Measurements from ENCODE around the gene GPRIN2.
A peak's percentile ranks its signal among the peaks of the same experiment; 100 is the strongest.
"Not testable (repeated sequence)": the region's sequence is repeated elsewhere in the genome, so short reads cannot be mapped to it uniquely, and the experiment has no call there.

Gene GPRIN2

GRCh38 chr10:46536171-46536570 is 20.3 kb downstream of the GPRIN2 start:
- H3K79me1 ChIP-seq (ENCODE audit: low read depth, low read length), result no peaks in the 10 kb centered on the region
- H2BK15ac ChIP-seq (ENCODE audit: low read length), result peak overlapping the region; percentile 0
- H3K4ac ChIP-seq (ENCODE audit: low read length), result no peak overlapping the region
- H4K8ac ChIP-seq (ENCODE audit: low read depth, low read length), result no peak overlapping the region
- H3K9ac ChIP-seq (ENCODE audit: low read depth, low read length, poor library complexity), result peak overlapping the region; percentile 39
- no peak overlapping the region for H4K91ac ChIP-seq (ENCODE audit: low read depth, low read length, poor library complexity)
- H3K9me3 ChIP-seq (replicated peaks in 1 of 2; ENCODE audit: control insufficient read depth in 2 of 2, insufficient read depth in 1 of 2, low read depth in 1 of 2, low read length in 2 of 2), result no peaks in the 10 kb centered on the region
- H3K36me3 ChIP-seq (replicated peaks in 1 of 2; ENCODE audit: control insufficient read depth in 2 of 2, insufficient read depth in 2 of 2, low read length in 2 of 2), result no peaks in the 10 kb centered on the region
- no peak overlapping the region for H3K4me2 ChIP-seq (ENCODE audit: insufficient read depth, low read length, poor library complexity, severe bottlenecking)
- peaks cover 0 to 6% of the 10 kb centered on the region in 2 donors for H3K4me1 ChIP-seq (ENCODE audit: control insufficient read depth in 2 of 2, insufficient read depth in 1 of 2, low read depth in 1 of 2, low read length in 2 of 2)
- peaks cover 0 to 27% (median 0%) of the 10 kb centered on the region in 3 experiments for H3K27me3 ChIP-seq (ENCODE audit: control insufficient read depth in 3 of 3, insufficient read depth in 3 of 3, low read depth in 1 of 3, low read length in 3 of 3)
- H3K4me3 ChIP-seq (ENCODE audit: low read length in 2 of 2), result no peak overlapping the region
- H2AFZ ChIP-seq (ENCODE audit: low read length), result no peak overlapping the region
- no peak overlapping the region for H3K23ac ChIP-seq (ENCODE audit: low read depth, low read length, poor library complexity)
- no peak overlapping the region for H2BK5ac ChIP-seq (ENCODE audit: low read length)
- H3K18ac ChIP-seq (ENCODE audit: low read length), result no peak overlapping the region
- H2BK12ac ChIP-seq (ENCODE audit: low read length), result no peak overlapping the region
- no peak for DNase-seq (ENCODE audit: low spot score)
- H2AK5ac ChIP-seq (ENCODE audit: low read depth, low read length), result peak overlapping the region; percentile 8
- H3K14ac ChIP-seq (ENCODE audit: low read length), result peak overlapping the region; percentile 2
- no peak overlapping the region for H3K27ac ChIP-seq (replicated peaks; ENCODE audit: low read length)
- no CpG with 5 or more reads among the region's 6 CpGs for WGBS, 2 donors (ENCODE audit: extremely low coverage in 2 of 2, insufficient read length in 2 of 2, insufficient replicate concordance in 1 of 2)
- no peak overlapping the region for H2BK120ac ChIP-seq (ENCODE audit: low read depth, low read length)

DNA sequence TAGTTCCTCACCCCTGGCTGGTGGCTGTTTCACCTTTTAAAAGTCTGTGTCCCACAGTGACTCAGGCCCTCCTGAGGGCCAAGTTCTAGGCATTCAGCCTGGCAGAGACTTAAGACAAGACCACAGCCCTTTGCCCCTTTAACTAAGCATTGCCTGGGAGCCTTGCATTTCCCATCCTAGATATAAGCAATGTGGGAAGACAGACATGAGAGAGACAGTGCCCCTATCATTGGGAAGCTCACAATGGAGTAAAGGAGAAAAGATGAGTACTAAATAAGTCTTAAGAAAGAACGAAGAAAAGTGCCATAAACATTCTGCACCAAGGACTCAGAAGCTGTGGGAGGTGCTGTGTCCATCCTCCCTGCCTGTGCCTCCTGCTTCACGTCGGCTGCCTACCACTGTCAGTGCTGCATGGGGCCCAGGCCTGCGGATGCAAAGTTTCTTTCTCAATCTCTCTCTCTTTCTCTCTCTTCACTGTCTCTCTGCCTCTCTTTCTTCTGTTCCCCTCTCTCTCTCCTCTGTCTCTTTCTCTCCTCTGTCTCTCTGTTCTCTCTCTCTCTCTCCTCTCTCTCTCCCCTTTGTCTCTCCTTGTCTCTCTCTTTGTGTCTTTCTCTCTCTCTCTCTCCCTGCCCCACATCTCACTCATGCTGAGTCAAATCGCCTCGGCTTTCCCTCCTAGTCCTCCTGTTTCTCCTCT is 21.5 kb downstream of the GPRIN2 start:
- no peak overlapping the region for H3K18ac ChIP-seq (ENCODE audit: low read length)
- H2BK120ac ChIP-seq (ENCODE audit: low read depth, low read length), result no peak overlapping the region
- no peak overlapping the region for H2BK12ac ChIP-seq (ENCODE audit: low read length)
- H3K14ac ChIP-seq (ENCODE audit: low read length), result no peak overlapping the region
- DNase-seq (ENCODE audit: low spot score), result no peak
- H2AK5ac ChIP-seq (ENCODE audit: low read depth, low read length), result no peak overlapping the region
- H3K79me1 ChIP-seq (ENCODE audit: low read depth, low read length), result no peaks in the 10 kb centered on the region
- no peak overlapping the region for H3K9ac ChIP-seq (ENCODE audit: low read depth, low read length, poor library complexity)
- H3K27me3 ChIP-seq (ENCODE audit: control insufficient read depth in 3 of 3, insufficient read depth in 3 of 3, low read depth in 1 of 3, low read length in 3 of 3), result peaks cover 0 to 16% (median 0%) of the 10 kb centered on the region in 3 experiments
- no peak overlapping the region for H2BK5ac ChIP-seq (ENCODE audit: low read length)
- no peak overlapping the region for H3K4ac ChIP-seq (ENCODE audit: low read length)
- no peak overlapping the region for H3K4me3 ChIP-seq (ENCODE audit: low read length in 2 of 2)
- WGBS, 2 donors (ENCODE audit: extremely low coverage in 2 of 2, insufficient read length in 2 of 2, insufficient replicate concordance in 1 of 2), result no CpG with 5 or more reads among the region's 6 CpGs
- H2AFZ ChIP-seq (ENCODE audit: low read length), result no peak overlapping the region
- H3K4me2 ChIP-seq (ENCODE audit: insufficient read depth, low read length, poor library complexity, severe bottlenecking), result no peak overlapping the region
- H3K4me1 ChIP-seq (ENCODE audit: control insufficient read depth in 2 of 2, insufficient read depth in 1 of 2, low read depth in 1 of 2, low read length in 2 of 2), result peaks cover 0 to 2% of the 10 kb centered on the region in 2 donors
- no peaks in the 10 kb centered on the region for H3K9me3 ChIP-seq (replicated peaks in 1 of 2; ENCODE audit: control insufficient read depth in 2 of 2, insufficient read depth in 1 of 2, low read depth in 1 of 2, low read length in 2 of 2)
- H3K23ac ChIP-seq (ENCODE audit: low read depth, low read length, poor library complexity), result no peak overlapping the region
- H2BK15ac ChIP-seq (ENCODE audit: low read length), result no peak overlapping the region
- no peak overlapping the region for H4K91ac ChIP-seq (ENCODE audit: low read depth, low read length, poor library complexity)
- H4K8ac ChIP-seq (ENCODE audit: low read depth, low read length), result no peak overlapping the region
- H3K36me3 ChIP-seq (replicated peaks in 1 of 2; ENCODE audit: control insufficient read depth in 2 of 2, insufficient read depth in 2 of 2, low read length in 2 of 2), result no peaks in the 10 kb centered on the region
- H3K27ac ChIP-seq (replicated peaks; ENCODE audit: low read length), result no peak overlapping the region

GRCh38 chr10:46532256-46532655 is 24.2 kb downstream of the GPRIN2 start:
- not testable (repeated sequence) for DNase-seq (ENCODE audit: low spot score); H3K27ac ChIP-seq (replicated peaks; ENCODE audit: low read length); H2BK12ac ChIP-seq (ENCODE audit: low read length); H2AFZ ChIP-seq (ENCODE audit: low read length); H2BK5ac ChIP-seq (ENCODE audit: low read length); H3K27me3 ChIP-seq (ENCODE audit: control insufficient read depth in 3 of 3, insufficient read depth in 3 of 3, low read depth in 1 of 3, low read length in 3 of 3); H2AK5ac ChIP-seq (ENCODE audit: low read depth, low read length); H2BK15ac ChIP-seq (ENCODE audit: low read length); H3K18ac ChIP-seq (ENCODE audit: low read length); H3K36me3 ChIP-seq (replicated peaks in 1 of 2; ENCODE audit: control insufficient read depth in 2 of 2, insufficient read depth in 2 of 2, low read length in 2 of 2); H4K8ac ChIP-seq (ENCODE audit: low read depth, low read length); H4K91ac ChIP-seq (ENCODE audit: low read depth, low read length, poor library complexity); H3K23ac ChIP-seq (ENCODE audit: low read depth, low read length, poor library complexity); H3K4me3 ChIP-seq (ENCODE audit: low read length in 2 of 2); H3K4ac ChIP-seq (ENCODE audit: low read length); H2BK120ac ChIP-seq (ENCODE audit: low read depth, low read length); H3K9me3 ChIP-seq (replicated peaks in 1 of 2; ENCODE audit: control insufficient read depth in 2 of 2, insufficient read depth in 1 of 2, low read depth in 1 of 2, low read length in 2 of 2); H3K4me1 ChIP-seq (ENCODE audit: control insufficient read depth in 2 of 2, insufficient read depth in 1 of 2, low read depth in 1 of 2, low read length in 2 of 2); H3K9ac ChIP-seq (ENCODE audit: low read depth, low read length, poor library complexity); H3K4me2 ChIP-seq (ENCODE audit: insufficient read depth, low read length, poor library complexity, severe bottlenecking); H3K14ac ChIP-seq (ENCODE audit: low read length); H3K79me1 ChIP-seq (ENCODE audit: low read depth, low read length)
- WGBS, 2 donors (ENCODE audit: extremely low coverage in 2 of 2, insufficient read length in 2 of 2, insufficient replicate concordance in 1 of 2), result no CpG with 5 or more reads among the region's 1 CpG

- Histone ChIP-seq H2BK15ac (ENCODE audit: low read length) (no peak overlapping the region), H2AFZ (ENCODE audit: low read length) (no peak overlapping the region), H2BK5ac (ENCODE audit: low read length) (no peak overlapping the region)
Measured at GRCh38 chr10:46530249-46531186, 25.9 kb downstream of the GPRIN2 start.

More at GRCh38 chr10:46530249-46531186, 25.9 kb downstream of the GPRIN2 start:
- no peak overlapping the region for H2BK120ac ChIP-seq (ENCODE audit: low read depth, low read length)
- H4K8ac ChIP-seq (ENCODE audit: low read depth, low read length), result no peak overlapping the region
- no CpG with 5 or more reads among the region's 18 CpGs for WGBS, 2 donors (ENCODE audit: extremely low coverage in 2 of 2, insufficient read length in 2 of 2, insufficient replicate concordance in 1 of 2)
- H3K4me1 ChIP-seq (ENCODE audit: control insufficient read depth in 2 of 2, insufficient read depth in 1 of 2, low read depth in 1 of 2, low read length in 2 of 2), result peaks cover 0 to 4% of the 10 kb centered on the region in 2 donors
- no peak overlapping the region for H3K9ac ChIP-seq (ENCODE audit: low read depth, low read length, poor library complexity)
- no peak overlapping the region for H3K27ac ChIP-seq (replicated peaks; ENCODE audit: low read length)
- H3K4me2 ChIP-seq (ENCODE audit: insufficient read depth, low read length, poor library complexity, severe bottlenecking), result no peak overlapping the region
- no peak overlapping the region for H2AK5ac ChIP-seq (ENCODE audit: low read depth, low read length)
- no peak overlapping the region for H3K4me3 ChIP-seq (ENCODE audit: low read length in 2 of 2)
- no peak overlapping the region for H4K91ac ChIP-seq (ENCODE audit: low read depth, low read length, poor library complexity)
- H3K4ac ChIP-seq (ENCODE audit: low read length), result no peak overlapping the region
- peaks cover 0 to 6% of the 10 kb centered on the region in 2 donors for H3K36me3 ChIP-seq (replicated peaks in 1 of 2; ENCODE audit: control insufficient read depth in 2 of 2, insufficient read depth in 2 of 2, low read length in 2 of 2)
- no peak for DNase-seq (ENCODE audit: low spot score)
- peaks cover 0 to 10% of the 10 kb centered on the region in 2 donors for H3K9me3 ChIP-seq (replicated peaks in 1 of 2; ENCODE audit: control insufficient read depth in 2 of 2, insufficient read depth in 1 of 2, low read depth in 1 of 2, low read length in 2 of 2)
- peaks cover 0 to 8% (median 0%) of the 10 kb centered on the region in 3 experiments for H3K27me3 ChIP-seq (ENCODE audit: control insufficient read depth in 3 of 3, insufficient read depth in 3 of 3, low read depth in 1 of 3, low read length in 3 of 3)
- H3K79me1 ChIP-seq (ENCODE audit: low read depth, low read length), result no peaks in the 10 kb centered on the region
- H2BK12ac ChIP-seq (ENCODE audit: low read length), result no peak overlapping the region
- H3K23ac ChIP-seq (ENCODE audit: low read depth, low read length, poor library complexity), result no peak overlapping the region
- H3K18ac ChIP-seq (ENCODE audit: low read length), result no peak overlapping the region
- no peak overlapping the region for H3K14ac ChIP-seq (ENCODE audit: low read length)
